Measurements from ENCODE around the gene ALG9. TPM values are rescaled to one million over a fixed set of nuclear protein-coding genes. Genes with fewer than 3 reads are reported as not detected.

The ALG9 gene
- total and polyA plus RNA-seq, 2 donors (not counting 1 experiment from before 2014, with no cell fraction given) = 30.9 to 43.8 TPM

- Histone ChIP-seq H3K4me2 (ENCODE audit: extremely low read depth, insufficient read depth, low read length) (no peak overlapping the region), H3K27me3 (ENCODE audit: control insufficient read depth, insufficient read depth, low read length) (no peaks in the 10 kb centered on the region), H4K20me1 (ENCODE audit: control insufficient read depth, extremely low read depth, insufficient read depth, low read length) (no peaks in the 10 kb centered on the region), H3K4me1 (ENCODE audit: control insufficient read depth, extremely low read depth, insufficient read depth, low read length) (peaks cover 3% of the 10 kb centered on the region), H3K36me3 (ENCODE audit: control insufficient read depth, insufficient read depth, low read length) (no peaks in the 10 kb centered on the region), H3K9me3 (ENCODE audit: control insufficient read depth, insufficient read depth, low read depth, low read length) (no peaks in the 10 kb centered on the region), H2AFZ (ENCODE audit: low read length) (no peak overlapping the region), H3K9ac (ENCODE audit: insufficient read depth, low read length) (no peak overlapping the region), H3K4me3 (replicated peaks in 1 of 4; ENCODE audit: control extremely low read depth in 1 of 4, insufficient read depth in 1 of 4, low read depth in 3 of 4, low read length in 4 of 4) (no peak overlapping the region), H3K79me2 (ENCODE audit: control insufficient read depth, insufficient read depth, low read length) (no peaks in the 10 kb centered on the region), H3K27ac (ENCODE audit: insufficient read depth, low read length) (no peak overlapping the region)
- peak; percentile 31 to 41 for DNase-seq (ENCODE audit: low read depth in 2 of 2)
- TF ChIP-seq EZH2 (IDR thresholded peaks at IDR 0.05; ENCODE audit: low read length, missing control alignments) (no peak), CTCF (conservative IDR thresholded peaks at IDR 0.05 in 1 of 2, IDR thresholded peaks at IDR 0.05 in 1 of 2; ENCODE audit: low read depth in 1 of 2, low read length in 2 of 2) (no peak)
Observed at GRCh38 chr11:111797145-111797581, 74.2 kb downstream of the ALG9 start.

GRCh38 chr11:111796696-111797095 lies 74.7 kb downstream of the ALG9 start:
- Histone ChIP-seq H3K27ac (ENCODE audit: insufficient read depth, low read length) (peak overlapping the region; percentile 54), H3K79me2 (ENCODE audit: control insufficient read depth, insufficient read depth, low read length) (no peaks in the 10 kb centered on the region), H3K4me3 (replicated peaks in 1 of 4; ENCODE audit: control extremely low read depth in 1 of 4, insufficient read depth in 1 of 4, low read depth in 3 of 4, low read length in 4 of 4) (no peak overlapping the region), H2AFZ (ENCODE audit: low read length) (no peak overlapping the region), H3K4me1 (ENCODE audit: control insufficient read depth, extremely low read depth, insufficient read depth, low read length) (peaks cover 3% of the 10 kb centered on the region), H3K9me3 (ENCODE audit: control insufficient read depth, insufficient read depth, low read depth, low read length) (no peaks in the 10 kb centered on the region), H4K20me1 (ENCODE audit: control insufficient read depth, extremely low read depth, insufficient read depth, low read length) (no peaks in the 10 kb centered on the region), H3K27me3 (ENCODE audit: control insufficient read depth, insufficient read depth, low read length) (no peaks in the 10 kb centered on the region), H3K4me2 (ENCODE audit: extremely low read depth, insufficient read depth, low read length) (no peak overlapping the region), H3K9ac (ENCODE audit: insufficient read depth, low read length) (no peak overlapping the region), H3K36me3 (ENCODE audit: control insufficient read depth, insufficient read depth, low read length) (no peaks in the 10 kb centered on the region)
- no peak for TF ChIP-seq EZH2 (IDR thresholded peaks at IDR 0.05; ENCODE audit: low read length, missing control alignments)
- no peak for TF ChIP-seq CTCF (conservative IDR thresholded peaks at IDR 0.05 in 1 of 2, IDR thresholded peaks at IDR 0.05 in 1 of 2; ENCODE audit: low read depth in 1 of 2, low read length in 2 of 2)
- peak in 1 of 2 donors; percentile 35 for DNase-seq (ENCODE audit: low read depth in 2 of 2)

GRCh38 chr11:111795334-111795985 lies 75.9 kb downstream of the ALG9 start:
- TF ChIP-seq CTCF (conservative IDR thresholded peaks at IDR 0.05 in 1 of 2, IDR thresholded peaks at IDR 0.05 in 1 of 2; ENCODE audit: low read depth in 1 of 2, low read length in 2 of 2) (no peak), EZH2 (IDR thresholded peaks at IDR 0.05; ENCODE audit: low read length, missing control alignments) (no peak)
- Histone ChIP-seq H3K9me3 (ENCODE audit: control insufficient read depth, insufficient read depth, low read depth, low read length) (no peaks in the 10 kb centered on the region), H3K79me2 (ENCODE audit: control insufficient read depth, insufficient read depth, low read length) (no peaks in the 10 kb centered on the region), H3K4me2 (ENCODE audit: extremely low read depth, insufficient read depth, low read length) (peak overlapping the region; percentile 30), H3K4me1 (ENCODE audit: control insufficient read depth, extremely low read depth, insufficient read depth, low read length) (peaks cover 3% of the 10 kb centered on the region), H3K36me3 (ENCODE audit: control insufficient read depth, insufficient read depth, low read length) (peaks cover 3% of the 10 kb centered on the region), H3K27me3 (ENCODE audit: control insufficient read depth, insufficient read depth, low read length) (no peaks in the 10 kb centered on the region), H4K20me1 (ENCODE audit: control insufficient read depth, extremely low read depth, insufficient read depth, low read length) (no peaks in the 10 kb centered on the region), H3K27ac (ENCODE audit: insufficient read depth, low read length) (peak overlapping the region; percentile 54), H3K9ac (ENCODE audit: insufficient read depth, low read length) (no peak overlapping the region), H3K4me3 (replicated peaks in 1 of 4; ENCODE audit: control extremely low read depth in 1 of 4, insufficient read depth in 1 of 4, low read depth in 3 of 4, low read length in 4 of 4) (no peak overlapping the region), H2AFZ (ENCODE audit: low read length) (no peak overlapping the region)
- peak; percentile 36 to 63 for DNase-seq (ENCODE audit: low read depth in 2 of 2)
